K562 (cell line): ENCODE data around the gene OR13J1. TPM values are rescaled to one million over a fixed set of nuclear protein-coding genes. Genes with fewer than 3 reads are reported as not detected.

ENCODE experiments used
- ATAC-seq: fragments of 200-7000 bp; cut with Tn5 transposase; 3 replicates; pipeline ENCODE4 v1.9.1; 2020; ENCODE audit warnings: moderate library complexity
- BruUV-seq: library from RNA; stranded (reverse); fragments of 400-500 nt; replicated peaks from 2 replicates; lab custom pipeline; 2021; lab: Mats Ljungman, UMichigan
- CTCF ChIA-PET: fragments of 300-600 bp; formaldehyde crosslinking; extraction: SDS; loops from one replicate; lab custom pipeline; 2021; ENCODE audit warnings: low intra/inter-chr PET ratio; lab: Yijun Ruan, JAX
- POLR2A ChIA-PET: fragments of 300-600, 350-650 bp; sonication (Branson Sonifier 250); formaldehyde crosslinking; extraction: SDS; loops from one replicate; lab custom pipeline; 2021; ENCODE audit warnings: antibody characterized with exemption, inconsistent platforms; lab: Yijun Ruan, JAX
- DNase-seq, 4 experiments: peaks; one replicate each; pipeline versions ENCODE4 v3.0.0 to v3.0.0-alpha.2; 2011 to 2018; ENCODE audit warnings: low spot score in 3 of 4, mixed read lengths in 3 of 4; ENCODE audit errors: extremely low read depth in 1 of 4
- FAIRE-seq: peaks from 2 replicates; lab custom pipeline; 2011; peaks lifted over from hg19 to GRCh38; lab: Jason Lieb, UNC
- H2AFZ ChIP-seq: 2 replicates; pipeline ENCODE4 v1.6.0; 2011; ENCODE audit warnings: low read depth, low read length, control low read depth, inconsistent platforms
- H3K27ac ChIP-seq: fragments of 200-600 bp; 3 replicates; pipeline ENCODE4 v1.8.0; 2011; ENCODE audit warnings: low read depth, mild to moderate bottlenecking, control low read depth, inconsistent platforms, low read length, moderate library complexity, mixed read lengths; ENCODE audit errors: extremely low read depth
- H3K27me3 ChIP-seq, 2 experiments: fragments of 300-600 bp in 1 of 2; 2 replicates in 1 of 2; 3 replicates in 1 of 2; pipeline versions ENCODE4 v1.6.0 to v1.8.0; 2011; ENCODE audit warnings: inconsistent platforms in 2 of 2, low read length in 2 of 2, mild to moderate bottlenecking in 1 of 2, mixed read lengths in 1 of 2, moderate library complexity in 1 of 2; ENCODE audit not compliant: control insufficient read depth in 2 of 2, insufficient read depth in 2 of 2
- H3K36me3 ChIP-seq: fragments of 300-600 bp; 3 replicates; pipeline ENCODE4 v1.8.0; 2011; ENCODE audit warnings: mild to moderate bottlenecking, low read length, inconsistent platforms; ENCODE audit not compliant: control insufficient read depth, insufficient read depth
- H3K4me1 ChIP-seq, 2 experiments: fragments of 200-600 bp in 1 of 2; replicated peaks in 1 of 2; 2 replicates in 1 of 2; 3 replicates in 1 of 2; pipeline versions ENCODE4 v1.5.1 to v1.8.0; 2011; ENCODE audit warnings: inconsistent platforms in 2 of 2, low read length in 2 of 2, mild to moderate bottlenecking in 1 of 2, mixed read lengths in 1 of 2, moderate library complexity in 1 of 2; ENCODE audit not compliant: control insufficient read depth in 2 of 2, insufficient read depth in 2 of 2
- H3K4me2 ChIP-seq: 2 replicates; pipeline ENCODE4 v1.6.1; 2011; ENCODE audit warnings: low read length, control low read depth, inconsistent platforms, mixed read lengths; ENCODE audit not compliant: insufficient read depth
- H3K4me3 ChIP-seq: fragments of 200-600 bp; sonication (generic), shearing (Covaris generic); 2 replicates; pipeline ENCODE4 v1.5.1; 2016; ENCODE audit warnings: control low read depth, inconsistent platforms
- H3K79me2 ChIP-seq: fragments of 200-600 bp; 3 replicates; pipeline ENCODE4 v1.8.0; 2011; ENCODE audit warnings: low read length, inconsistent platforms; ENCODE audit not compliant: control insufficient read depth, insufficient read depth
- H3K9ac ChIP-seq, 2 experiments: 2 replicates each; pipeline versions ENCODE4 v1.6.0 to v1.6.1; 2011; ENCODE audit warnings: low read depth in 2 of 2, low read length in 2 of 2, control low read depth in 1 of 2, inconsistent platforms in 1 of 2, mild to moderate bottlenecking in 1 of 2, mixed read lengths in 1 of 2; ENCODE audit not compliant: insufficient read depth in 1 of 2
- H3K9me1 ChIP-seq: one replicate; pipeline ENCODE4 v1.6.0; 2011; ENCODE audit warnings: inconsistent platforms, mild to moderate bottlenecking, low read length, moderate library complexity; ENCODE audit not compliant: control insufficient read depth, insufficient read depth
- H3K9me3 ChIP-seq: replicated peaks from 2 replicates; pipeline ENCODE4 v1.5.1; 2011; ENCODE audit warnings: low read depth, low read length, inconsistent platforms; ENCODE audit not compliant: control insufficient read depth, insufficient read depth
- H4K20me1 ChIP-seq: replicated peaks from 2 replicates; pipeline ENCODE4 v1.6.1; 2011; ENCODE audit warnings: low read length, inconsistent platforms, mixed read lengths; ENCODE audit not compliant: control insufficient read depth, insufficient read depth
- DIDO1 ChIP-seq: fragments of 450-650 bp; IDR thresholded peaks from 2 replicates; pipeline ENCODE4 v1.6.1; 2016; ENCODE audit warnings: low read depth, missing biosample characterization, missing genetic modification characterization
- ELF4 ChIP-seq: fragments of 450-650 bp; formaldehyde crosslinking; IDR thresholded peaks from 2 replicates; pipeline ENCODE4 v1.4.0; 2022; ENCODE audit warnings: missing genetic modification characterization
- ELK3 ChIP-seq: fragments of 450-650 bp; formaldehyde crosslinking; IDR thresholded peaks from 2 replicates; pipeline ENCODE4 v1.4.0; 2020; ENCODE audit warnings: mild to moderate bottlenecking
- GABPB2 ChIP-seq: fragments of 250-450 bp; sonication (Bioruptor Pico); conservative IDR thresholded peaks from 2 replicates; pipeline ENCODE4 v1.5.1; 2021; ENCODE audit warnings: mild to moderate bottlenecking
- HDAC6 ChIP-seq: IDR thresholded peaks from 2 replicates; pipeline ENCODE4 v1.6.1; 2012; ENCODE audit warnings: low read depth, mild to moderate bottlenecking, control low read depth, inconsistent platforms, low read length, moderate library complexity
- KDM5B ChIP-seq: fragments of 200-600 bp; sonication (generic); IDR thresholded peaks from 2 replicates; pipeline ENCODE4 v1.6.1; 2012; ENCODE audit warnings: low read depth, mild to moderate bottlenecking, moderate library complexity, low read length, control low read depth, inconsistent platforms; ENCODE audit not compliant: insufficient replicate concordance
- NCOR1 ChIP-seq: fragments of 450-650 bp; IDR thresholded peaks from 2 replicates; pipeline ENCODE4 v1.6.1; 2016; ENCODE audit warnings: mild to moderate bottlenecking, moderate library complexity
- NFE2L1 ChIP-seq: fragments of 450-650 bp; IDR thresholded peaks from 2 replicates; pipeline ENCODE4 v1.6.1; 2016; ENCODE audit warnings: missing genetic modification characterization, low read depth, mild to moderate bottlenecking, missing compliant biosample characterization, moderate library complexity, borderline replicate concordance
- PHB ChIP-seq: fragments of 250-450 bp; sonication (Bioruptor Pico); IDR thresholded peaks from 2 replicates; pipeline ENCODE4 v1.5.0; 2021
- ZNF76 ChIP-seq: fragments of 250-450 bp; sonication (Bioruptor Pico); IDR thresholded peaks from 2 replicates; pipeline ENCODE4 v1.4.0; 2020; ENCODE audit warnings: mild to moderate bottlenecking, moderate library complexity, borderline replicate concordance
- WGBS: fragments of 100-300 bp; shearing (Covaris generic); methylation state at CpG from one replicate; pipeline ENCODE4 v1.1.6; 2016; ENCODE audit warnings: low coverage, mixed read lengths; ENCODE audit not compliant: insufficient coverage; ENCODE audit errors: missing lambda C conversion rate; 5-methylcytosine and 5-hydroxymethylcytosine counted together
- in situ Hi-C: fragments of 300-500 bp; cut with MboI; formaldehyde crosslinking; loops from 4 replicates; pipeline ENCODE4 v1.15.0; 2018; ENCODE audit warnings: inconsistent platforms, mixed read lengths
- intact Hi-C: fragments of 100-400 bp; cut with micrococcal nuclease; formaldehyde crosslinking; loops from 2 replicates; pipeline ENCODE4 v1.14.2; 2022
- polyA plus RNA-seq, 8 experiments: library from polyadenylated mRNA; depleted of rRNA in 4 of 8; stranded (reverse) in 5 of 8; unstranded in 3 of 8; fragments of >200 nt; fragmentation: Nextera tagmentation in 2 of 8; fragmentation: Illumina TruSeq in 1 of 8; extraction: Ambion mirVana in 2 of 8; extraction: Trizol in 1 of 8; gene quantifications; 2 replicates each; pipeline versions ENCODE4 v1.2.1 to v1.2.3, GENCODE V29; 2011 to 2014; ENCODE audit warnings: inconsistent platforms in 1 of 8, missing spikeins in 1 of 8
- total RNA-seq, 7 experiments: library from RNA; depleted of rRNA in 6 of 7; stranded (reverse); fragments of >200 nt in 6 of 7; fragmentation: Illumina TruSeq in 2 of 7; extraction: Trizol in 2 of 7; gene quantifications; 2 replicates each; pipeline versions ENCODE4 v1.2.1 to v1.2.3, GENCODE V29; 2011 to 2021; ENCODE audit warnings: low replicate concordance in 1 of 7
- TF ChIP-seq, protein P1 (sequence below): fragments of 250-450 bp; sonication (Bioruptor Pico); IDR thresholded peaks from 2 replicates; pipeline ENCODE4 v1.5.0; 2021; ENCODE audit warnings: mild to moderate bottlenecking, borderline replicate concordance
- TF ChIP-seq, protein P2 (sequence below): sonication (generic); formaldehyde crosslinking; IDR thresholded peaks from 2 replicates; pipeline ENCODE4 v1.8.1; 2023; ENCODE audit warnings: mild to moderate bottlenecking, missing genetic modification reagents

The OR13J1 gene
- total and polyA plus RNA-seq, 9 of the 15 experiments (the other 6 are each of a cell fraction or from before 2014, with no cell fraction given) = not detected

GRCh38 chr9:35852267-35852815, 17.9 kb downstream of the OR13J1 start:
- no peak for FAIRE-seq
- H4K20me1 ChIP-seq = no peaks in the 10 kb centered on the region
- H3K9ac ChIP-seq = no peak overlapping the region
- intact Hi-C loops = no loop called here
- 0% methylated on average over 2 of the region's 2 CpGs for WGBS
- ChIA-PET POLR2A (interaction anchor here (0.6 to 1.6 kb wide), 3 partner anchors 10 to 12 kb away, joined by 3 read pairs; no protein-coding TSS in a partner anchor), CTCF (no interaction called here)
- no peak for ATAC-seq
- H2AFZ ChIP-seq = no peak overlapping the region
- H3K9me3 ChIP-seq = no peaks in the 10 kb centered on the region
- H3K4me2 ChIP-seq = no peak overlapping the region
- no peaks in the 10 kb centered on the region for H3K36me3 ChIP-seq
- peaks cover 9 to 36% of the 10 kb centered on the region in 2 experiments; a peak in 4 of 5 replicates for H3K27me3 ChIP-seq
- H3K79me2 ChIP-seq = no peaks in the 10 kb centered on the region
- no peak overlapping the region for H3K4me3 ChIP-seq
- BruUV-seq = no TSS peak
- H3K9me1 ChIP-seq = no peaks in the 10 kb centered on the region
- TF ChIP-seq ZNF76 (no peak), GABPB2 (CRISPR knock-in tag) (no peak), DIDO1 (no peak), PHB (CRISPR knock-in tag) (no peak), ELK3 (CRISPR knock-in tag) (no peak), HDAC6 (no peak), NCOR1 (no peak), KDM5B (no peak), ELF4 (CRISPR knock-in tag) (no peak), NFE2L1 (tag) (no peak)
- TF ChIP-seq, protein P1, sequence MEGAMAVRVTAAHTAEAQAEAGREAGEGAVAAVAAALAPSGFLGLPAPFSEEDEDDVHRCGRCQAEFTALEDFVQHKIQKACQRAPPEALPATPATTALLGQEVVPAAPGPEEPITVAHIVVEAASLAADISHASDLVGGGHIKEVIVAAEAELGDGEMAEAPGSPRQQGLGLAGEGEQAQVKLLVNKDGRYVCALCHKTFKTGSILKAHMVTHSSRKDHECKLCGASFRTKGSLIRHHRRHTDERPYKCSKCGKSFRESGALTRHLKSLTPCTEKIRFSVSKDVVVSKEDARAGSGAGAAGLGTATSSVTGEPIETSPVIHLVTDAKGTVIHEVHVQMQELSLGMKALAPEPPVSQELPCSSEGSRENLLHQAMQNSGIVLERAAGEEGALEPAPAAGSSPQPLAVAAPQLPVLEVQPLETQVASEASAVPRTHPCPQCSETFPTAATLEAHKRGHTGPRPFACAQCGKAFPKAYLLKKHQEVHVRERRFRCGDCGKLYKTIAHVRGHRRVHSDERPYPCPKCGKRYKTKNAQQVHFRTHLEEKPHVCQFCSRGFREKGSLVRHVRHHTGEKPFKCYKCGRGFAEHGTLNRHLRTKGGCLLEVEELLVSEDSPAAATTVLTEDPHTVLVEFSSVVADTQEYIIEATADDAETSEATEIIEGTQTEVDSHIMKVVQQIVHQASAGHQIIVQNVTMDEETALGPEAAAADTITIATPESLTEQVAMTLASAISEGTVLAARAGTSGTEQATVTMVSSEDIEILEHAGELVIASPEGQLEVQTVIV (CRISPR knock-in tag) = no peak
- TF ChIP-seq, protein P2, sequence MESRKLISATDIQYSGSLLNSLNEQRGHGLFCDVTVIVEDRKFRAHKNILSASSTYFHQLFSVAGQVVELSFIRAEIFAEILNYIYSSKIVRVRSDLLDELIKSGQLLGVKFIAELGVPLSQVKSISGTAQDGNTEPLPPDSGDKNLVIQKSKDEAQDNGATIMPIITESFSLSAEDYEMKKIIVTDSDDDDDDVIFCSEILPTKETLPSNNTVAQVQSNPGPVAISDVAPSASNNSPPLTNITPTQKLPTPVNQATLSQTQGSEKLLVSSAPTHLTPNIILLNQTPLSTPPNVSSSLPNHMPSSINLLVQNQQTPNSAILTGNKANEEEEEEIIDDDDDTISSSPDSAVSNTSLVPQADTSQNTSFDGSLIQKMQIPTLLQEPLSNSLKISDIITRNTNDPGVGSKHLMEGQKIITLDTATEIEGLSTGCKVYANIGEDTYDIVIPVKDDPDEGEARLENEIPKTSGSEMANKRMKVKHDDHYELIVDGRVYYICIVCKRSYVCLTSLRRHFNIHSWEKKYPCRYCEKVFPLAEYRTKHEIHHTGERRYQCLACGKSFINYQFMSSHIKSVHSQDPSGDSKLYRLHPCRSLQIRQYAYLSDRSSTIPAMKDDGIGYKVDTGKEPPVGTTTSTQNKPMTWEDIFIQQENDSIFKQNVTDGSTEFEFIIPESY (CRISPR knock-in tag) = no peak
- TF ChIP-seq, all 486 proteins: peak for 0
- DNase-seq = no peak
- in situ Hi-C loops = no loop called here
- Histone ChIP-seq H3K27ac (no peak overlapping the region), H3K4me1 (no peaks in the 10 kb centered on the region)
